Testis (tissue), 3 donors: ENCODE results near the gene PIK3AP1. TPM values are rescaled to one million over a fixed set of nuclear protein-coding genes. Genes with fewer than 3 reads are reported as not detected.
"Not testable (repeated sequence)": the region's sequence is repeated elsewhere in the genome, so short reads cannot be mapped to it uniquely, and the experiment has no call there.

Experiments used
- DNase-seq: peaks from one replicate; pipeline ENCODE4 v3.0.0-alpha.2; 2019
- H3K27ac ChIP-seq, 2 donors: fragments of 200-600 bp; sonication (generic); one replicate each; pipeline ENCODE4 v1.5.1; 2019
- H3K27me3 ChIP-seq: fragments of 200-600 bp; sonication (generic); one replicate; pipeline ENCODE4 v1.5.1; 2019
- H3K36me3 ChIP-seq: fragments of 200-600 bp; sonication (generic); one replicate; pipeline ENCODE4 v1.5.1; 2017; ENCODE audit warnings: low read depth; ENCODE audit errors: missing control alignments
- H3K4me1 ChIP-seq: fragments of 200-600 bp; sonication (generic); one replicate; pipeline ENCODE4 v1.5.1; 2019
- H3K4me3 ChIP-seq, 2 donors: fragments of 200-600 bp; sonication (generic); one replicate each; pipeline ENCODE4 v1.5.1; 2017 to 2019
- H3K9me3 ChIP-seq: fragments of 200-600 bp; sonication (generic); one replicate; pipeline ENCODE4 v1.5.1; 2017
- CTCF ChIP-seq, 3 experiments: fragments of 450-650 bp in 2 of 3; fragments of 200-600 bp in 1 of 3; sonication (generic) in 1 of 3; IDR thresholded peaks; one replicate each; pipeline ENCODE4 v1.5.1; 2016 to 2019; ENCODE audit warnings: antibody characterized with exemption in 3 of 3, mild to moderate bottlenecking in 2 of 3, moderate library complexity in 1 of 3
- POLR2A ChIP-seq: fragments of 450-650 bp; IDR thresholded peaks from one replicate; pipeline ENCODE4 v1.6.1; 2017; ENCODE audit warnings: antibody characterized with exemption, mild to moderate bottlenecking, moderate library complexity
- WGBS, 2 donors: methylation state at CpG; one replicate each; pipeline ENCODE4 v1.1.5; 2018; 5-methylcytosine and 5-hydroxymethylcytosine counted together
- intact Hi-C: fragments of 100-400 bp; cut with DNase I; formaldehyde crosslinking; loops from one replicate; pipeline ENCODE4 v1.15.1; 2023; ENCODE audit warnings: low total_unique reads
- polyA plus RNA-seq: library from polyadenylated mRNA; stranded (reverse); fragments of 350-450 nt; fragmentation: Illumina TruSeq; extraction: RNeasy Lipid Tissue Mini Kit (QIAGEN cat#74804); gene quantifications from one replicate; pipeline ENCODE4 v1.2.3, GENCODE V29; 2014; ENCODE audit warnings: low read depth, low replicate concordance; ENCODE audit not compliant: insufficient read depth
- total RNA-seq, 2 donors: library from RNA; depleted of rRNA; stranded (reverse); fragments of >200 nt; gene quantifications; one replicate each; pipeline ENCODE4 v1.2.3, GENCODE V29; 2016

The PIK3AP1 gene
- total and polyA plus RNA-seq, 3 donors from 2014 or later: 6.5 to 10.0 (median 6.6) TPM

- WGBS, 2 donors: 87 to 88% methylated on average over 11 to 13 of the region's 13 CpGs
- no peak for DNase-seq
- no peaks in the 10 kb centered on the region for H3K4me1 ChIP-seq
- no peaks in the 10 kb centered on the region for H3K27me3 ChIP-seq
- TF ChIP-seq POLR2A (no peak), CTCF (IDR thresholded peaks at IDR 0.05) (no peak)
- no peaks in the 10 kb centered on the region for H3K36me3 ChIP-seq
- H3K4me3 ChIP-seq: no peak overlapping the region
- no peak overlapping the region for H3K27ac ChIP-seq
- intact Hi-C loops: no loop called here
- no peaks in the 10 kb centered on the region for H3K9me3 ChIP-seq
Observed at GRCh38 chr10:96700374-96701099, 19.8 kb downstream of the PIK3AP1 start.

- no peaks in the 10 kb centered on the region for H3K4me1 ChIP-seq
- H3K4me3 ChIP-seq: no peak overlapping the region
- intact Hi-C loops: no loop called here
- DNase-seq: no peak
- H3K36me3 ChIP-seq: no peaks in the 10 kb centered on the region
- H3K27me3 ChIP-seq: no peaks in the 10 kb centered on the region
- 84 to 85% methylated on average over 3 of the region's 3 CpGs for WGBS, 2 donors
- TF ChIP-seq POLR2A (no peak), CTCF (IDR thresholded peaks at IDR 0.05) (no peak)
- H3K27ac ChIP-seq: no peak overlapping the region
- no peaks in the 10 kb centered on the region for H3K9me3 ChIP-seq
Observed at GRCh38 chr10:96699613-96700012, 20.7 kb downstream of the PIK3AP1 start.

- 66 to 86% methylated on average over 6 of the region's 6 CpGs for WGBS, 2 donors
- H3K9me3 ChIP-seq, H3K27ac ChIP-seq, H3K4me3 ChIP-seq, H3K4me1 ChIP-seq, intact Hi-C loops, DNase-seq, H3K36me3 ChIP-seq, H3K27me3 ChIP-seq: not testable (repeated sequence)
Observed at GRCh38 chr10:96698305-96698704, 22.0 kb downstream of the PIK3AP1 start.

GRCh38 chr10:96697438-96697837 lies 22.9 kb downstream of the PIK3AP1 start:
- no peak for DNase-seq
- WGBS, 2 donors: 94 to 96% methylated on average over 3 of the region's 3 CpGs
- Histone ChIP-seq H3K27ac (no peak overlapping the region), H3K4me3 (no peak overlapping the region), H3K4me1 (no peaks in the 10 kb centered on the region), H3K36me3 (no peaks in the 10 kb centered on the region), H3K9me3 (no peaks in the 10 kb centered on the region), H3K27me3 (no peaks in the 10 kb centered on the region)
- intact Hi-C loops: no loop called here
- TF ChIP-seq CTCF (IDR thresholded peaks at IDR 0.05): no peak
- TF ChIP-seq POLR2A: no peak

GRCh38 chr10:96696845-96697425 lies 23.4 kb downstream of the PIK3AP1 start:
- TF ChIP-seq POLR2A (no peak), CTCF (IDR thresholded peaks at IDR 0.05) (no peak)
- Histone ChIP-seq H3K9me3 (no peaks in the 10 kb centered on the region), H3K36me3 (no peaks in the 10 kb centered on the region), H3K27ac (no peak overlapping the region), H3K27me3 (no peaks in the 10 kb centered on the region), H3K4me1 (no peaks in the 10 kb centered on the region), H3K4me3 (no peak overlapping the region)
- intact Hi-C loops: no loop called here
- no peak for DNase-seq
- WGBS, 2 donors: 94 to 95% methylated on average over 7 of the region's 7 CpGs
